KMS-11 (cell line): ENCODE measurements around the gene ZBTB25.

Experiments
- H2AFZ ChIP-seq: fragments of 200-600 bp; sonication (generic); 2 replicates; pipeline ENCODE4 v1.6.1; 2016; ENCODE audit warnings: antibody characterized with exemption, mixed run types, low read depth
- H3K27ac ChIP-seq: fragments of 200-600 bp; sonication (generic); 2 replicates; pipeline ENCODE4 v1.6.1; 2016; ENCODE audit warnings: mild to moderate bottlenecking, mixed run types
- H3K27me3 ChIP-seq: fragments of 200-600 bp; sonication (generic); 2 replicates; pipeline ENCODE4 v1.6.1; 2017; ENCODE audit warnings: mild to moderate bottlenecking, low read depth, mixed run types, moderate library complexity; ENCODE audit not compliant: insufficient read depth
- H3K36me3 ChIP-seq: fragments of 200-600 bp; sonication (generic); 2 replicates; pipeline ENCODE4 v1.6.1; 2017; ENCODE audit warnings: mild to moderate bottlenecking, mixed run types; ENCODE audit not compliant: insufficient read depth
- H3K4me1 ChIP-seq: fragments of 200-600 bp; sonication (generic); 2 replicates; pipeline ENCODE4 v1.6.1; 2016; ENCODE audit warnings: mild to moderate bottlenecking, low read depth, mixed run types; ENCODE audit not compliant: poor library complexity, severe bottlenecking
- H3K4me2 ChIP-seq: fragments of 200-600 bp; sonication (generic); 2 replicates; pipeline ENCODE4 v1.7.0; 2016; ENCODE audit warnings: mild to moderate bottlenecking, mixed run types
- H3K4me3 ChIP-seq: fragments of 200-600 bp; sonication (generic); IDR thresholded peaks from 2 replicates; pipeline ENCODE4 v1.6.1; 2017; ENCODE audit warnings: low read depth, low read length, mixed read lengths; ENCODE audit not compliant: insufficient read depth
- H3K79me2 ChIP-seq: fragments of 200-600 bp; sonication (generic); 2 replicates; pipeline ENCODE4 v1.6.1; 2016; ENCODE audit warnings: low read depth, mixed run types; ENCODE audit not compliant: insufficient read depth
- H3K9ac ChIP-seq: fragments of 200-600 bp; sonication (generic); 2 replicates; pipeline ENCODE4 v1.6.1; 2016; ENCODE audit warnings: mild to moderate bottlenecking, mixed run types
- H4K20me1 ChIP-seq: fragments of 200-600 bp; sonication (generic); 2 replicates; pipeline ENCODE4 v1.6.1; 2016; ENCODE audit warnings: mild to moderate bottlenecking, mixed run types; ENCODE audit not compliant: insufficient read depth
- CTCF ChIP-seq: fragments of 200-600 bp; sonication (generic); conservative IDR thresholded peaks from 2 replicates; pipeline ENCODE4 v1.6.1; 2017; ENCODE audit warnings: low read depth, mild to moderate bottlenecking, antibody characterized with exemption, low read length, moderate library complexity, mixed read lengths

Gene ZBTB25

GRCh38 chr14:64461221-64461620, 42.4 kb downstream of the ZBTB25 start:
- Histone ChIP-seq H3K4me2 (no peak overlapping the region), H3K36me3 (no peaks in the 10 kb centered on the region), H3K4me3 (no peak overlapping the region), H3K79me2 (no peaks in the 10 kb centered on the region), H4K20me1 (no peaks in the 10 kb centered on the region), H3K27me3 (no peaks in the 10 kb centered on the region), H3K4me1 (peaks cover 6% of the 10 kb centered on the region), H2AFZ (no peak overlapping the region), H3K27ac (no peak overlapping the region), H3K9ac (no peak overlapping the region)
- no peak for TF ChIP-seq CTCF

GRCh38 chr14:64459405-64460136, 44.1 kb downstream of the ZBTB25 start:
- no peak overlapping the region for H3K4me2 ChIP-seq
- TF ChIP-seq CTCF, result no peak
- H3K79me2 ChIP-seq, result no peaks in the 10 kb centered on the region
- H4K20me1 ChIP-seq, result no peaks in the 10 kb centered on the region
- H3K36me3 ChIP-seq, result no peaks in the 10 kb centered on the region
- H3K4me3 ChIP-seq, result no peak overlapping the region
- no peak overlapping the region for H2AFZ ChIP-seq
- peaks cover 5% of the 10 kb centered on the region for H3K4me1 ChIP-seq
- no peak overlapping the region for H3K9ac ChIP-seq
- no peak overlapping the region for H3K27ac ChIP-seq
- H3K27me3 ChIP-seq, result no peaks in the 10 kb centered on the region

- H3K36me3 ChIP-seq, result no peaks in the 10 kb centered on the region
- no peak for TF ChIP-seq CTCF
- H3K27me3 ChIP-seq, result no peaks in the 10 kb centered on the region
- H3K27ac ChIP-seq, result no peak overlapping the region
- no peak overlapping the region for H3K4me2 ChIP-seq
- no peaks in the 10 kb centered on the region for H3K79me2 ChIP-seq
- H3K9ac ChIP-seq, result no peak overlapping the region
- no peaks in the 10 kb centered on the region for H3K4me1 ChIP-seq
- H2AFZ ChIP-seq, result no peak overlapping the region
- no peaks in the 10 kb centered on the region for H4K20me1 ChIP-seq
- no peak overlapping the region for H3K4me3 ChIP-seq
Measured at GRCh38 chr14:64454671-64455070, 49.0 kb downstream of the ZBTB25 start.

- Histone ChIP-seq H2AFZ (no peak overlapping the region), H3K36me3 (no peaks in the 10 kb centered on the region), H3K4me3 (no peak overlapping the region), H3K79me2 (no peaks in the 10 kb centered on the region), H3K9ac (no peak overlapping the region), H4K20me1 (no peaks in the 10 kb centered on the region), H3K4me2 (no peak overlapping the region), H3K27ac (no peak overlapping the region), H3K4me1 (peaks cover 12% of the 10 kb centered on the region), H3K27me3 (no peaks in the 10 kb centered on the region)
- TF ChIP-seq CTCF, result no peak
Measured at GRCh38 chr14:64450255-64450654, 53.4 kb downstream of the ZBTB25 start.
